ENCODE results near the gene PRICKLE4. TPM values are rescaled to one million over a fixed set of nuclear protein-coding genes. Genes with fewer than 3 reads are reported as not detected.

PRICKLE4 gene
- total RNA-seq, 1 experiment from 2014 or later = 1.6 TPM

DNA sequence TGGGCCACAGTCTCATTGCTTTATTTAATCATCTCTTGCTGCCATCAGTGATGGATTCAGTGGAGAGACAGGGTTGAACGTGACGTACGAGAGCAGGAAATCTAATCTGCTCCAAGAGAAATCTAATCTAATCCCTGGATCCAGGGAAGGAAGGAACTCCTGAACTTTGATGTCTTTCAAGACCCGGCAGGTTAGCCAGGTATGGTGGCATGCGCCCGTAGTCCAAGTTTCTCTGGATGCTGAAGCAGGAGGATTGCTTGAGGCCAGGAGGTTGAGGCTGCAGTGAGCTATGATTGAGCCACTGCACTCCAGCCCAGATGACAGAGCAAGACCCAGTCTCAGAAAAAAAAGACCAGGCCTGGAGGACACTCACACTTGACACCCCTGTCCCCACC lies 21.9 kb upstream of the PRICKLE4 start:
- no TSS peak for BruUV-seq (replicated peaks)
- ChIA-PET POLR2A (no interaction called here), CTCF (no interaction called here)
- H3K4me1 ChIP-seq (ENCODE audit: control insufficient read depth, insufficient read depth, low read length) = no peaks in the 10 kb centered on the region
- H3K36me3 ChIP-seq (ENCODE audit: control insufficient read depth, insufficient read depth, low read length) = no peaks in the 10 kb centered on the region
- in situ Hi-C loops (cut with HindIII; ENCODE audit: low pct_unique_long_range_greater_than_20kb, low sequenced_read_pairs) = no loop called here
- no peaks in the 10 kb centered on the region for H3K27me3 ChIP-seq (ENCODE audit: control insufficient read depth, insufficient read depth, low read length)
- H3K4me3 ChIP-seq (ENCODE audit: low read depth in 2 of 2, low read length in 2 of 2) = no peak overlapping the region
- H3K9me3 ChIP-seq (ENCODE audit: control insufficient read depth, insufficient read depth, low read depth, low read length) = no peaks in the 10 kb centered on the region
- intact Hi-C loops (cut with micrococcal nuclease; ENCODE audit: unreplicated experiment) = no loop called here
- ATAC-seq (no peak), DNase-seq (ENCODE audit: low read depth, low spot score) (no peak)
- no peak overlapping the region for H3K27ac ChIP-seq (ENCODE audit: low read length)
- TF ChIP-seq SIN3A (IDR thresholded peaks at IDR 0.05; ENCODE audit: borderline replicate concordance, insufficient read depth, low read depth, low read length) = no peak
- TF ChIP-seq, protein P1, sequence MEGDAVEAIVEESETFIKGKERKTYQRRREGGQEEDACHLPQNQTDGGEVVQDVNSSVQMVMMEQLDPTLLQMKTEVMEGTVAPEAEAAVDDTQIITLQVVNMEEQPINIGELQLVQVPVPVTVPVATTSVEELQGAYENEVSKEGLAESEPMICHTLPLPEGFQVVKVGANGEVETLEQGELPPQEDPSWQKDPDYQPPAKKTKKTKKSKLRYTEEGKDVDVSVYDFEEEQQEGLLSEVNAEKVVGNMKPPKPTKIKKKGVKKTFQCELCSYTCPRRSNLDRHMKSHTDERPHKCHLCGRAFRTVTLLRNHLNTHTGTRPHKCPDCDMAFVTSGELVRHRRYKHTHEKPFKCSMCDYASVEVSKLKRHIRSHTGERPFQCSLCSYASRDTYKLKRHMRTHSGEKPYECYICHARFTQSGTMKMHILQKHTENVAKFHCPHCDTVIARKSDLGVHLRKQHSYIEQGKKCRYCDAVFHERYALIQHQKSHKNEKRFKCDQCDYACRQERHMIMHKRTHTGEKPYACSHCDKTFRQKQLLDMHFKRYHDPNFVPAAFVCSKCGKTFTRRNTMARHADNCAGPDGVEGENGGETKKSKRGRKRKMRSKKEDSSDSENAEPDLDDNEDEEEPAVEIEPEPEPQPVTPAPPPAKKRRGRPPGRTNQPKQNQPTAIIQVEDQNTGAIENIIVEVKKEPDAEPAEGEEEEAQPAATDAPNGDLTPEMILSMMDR (IDR thresholded peaks at IDR 0.05) = no peak
- TF ChIP-seq POLR2AphosphoS5 (IDR thresholded peaks at IDR 0.05; ENCODE audit: low read depth, low read length) = no peak
- TF ChIP-seq TCF7L2 (IDR thresholded peaks at IDR 0.05; ENCODE audit: low read depth, low read length) = no peak
- TF ChIP-seq, protein P2, sequence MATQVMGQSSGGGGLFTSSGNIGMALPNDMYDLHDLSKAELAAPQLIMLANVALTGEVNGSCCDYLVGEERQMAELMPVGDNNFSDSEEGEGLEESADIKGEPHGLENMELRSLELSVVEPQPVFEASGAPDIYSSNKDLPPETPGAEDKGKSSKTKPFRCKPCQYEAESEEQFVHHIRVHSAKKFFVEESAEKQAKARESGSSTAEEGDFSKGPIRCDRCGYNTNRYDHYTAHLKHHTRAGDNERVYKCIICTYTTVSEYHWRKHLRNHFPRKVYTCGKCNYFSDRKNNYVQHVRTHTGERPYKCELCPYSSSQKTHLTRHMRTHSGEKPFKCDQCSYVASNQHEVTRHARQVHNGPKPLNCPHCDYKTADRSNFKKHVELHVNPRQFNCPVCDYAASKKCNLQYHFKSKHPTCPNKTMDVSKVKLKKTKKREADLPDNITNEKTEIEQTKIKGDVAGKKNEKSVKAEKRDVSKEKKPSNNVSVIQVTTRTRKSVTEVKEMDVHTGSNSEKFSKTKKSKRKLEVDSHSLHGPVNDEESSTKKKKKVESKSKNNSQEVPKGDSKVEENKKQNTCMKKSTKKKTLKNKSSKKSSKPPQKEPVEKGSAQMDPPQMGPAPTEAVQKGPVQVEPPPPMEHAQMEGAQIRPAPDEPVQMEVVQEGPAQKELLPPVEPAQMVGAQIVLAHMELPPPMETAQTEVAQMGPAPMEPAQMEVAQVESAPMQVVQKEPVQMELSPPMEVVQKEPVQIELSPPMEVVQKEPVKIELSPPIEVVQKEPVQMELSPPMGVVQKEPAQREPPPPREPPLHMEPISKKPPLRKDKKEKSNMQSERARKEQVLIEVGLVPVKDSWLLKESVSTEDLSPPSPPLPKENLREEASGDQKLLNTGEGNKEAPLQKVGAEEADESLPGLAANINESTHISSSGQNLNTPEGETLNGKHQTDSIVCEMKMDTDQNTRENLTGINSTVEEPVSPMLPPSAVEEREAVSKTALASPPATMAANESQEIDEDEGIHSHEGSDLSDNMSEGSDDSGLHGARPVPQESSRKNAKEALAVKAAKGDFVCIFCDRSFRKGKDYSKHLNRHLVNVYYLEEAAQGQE (IDR thresholded peaks at IDR 0.05; ENCODE audit: insufficient read depth in 1 of 2, low read depth in 2 of 2, low read length in 1 of 2) = no peak

GRCh38 chr6:41759106-41759904 lies 21.3 kb upstream of the PRICKLE4 start:
- Histone ChIP-seq H3K9me3 (ENCODE audit: control insufficient read depth, insufficient read depth, low read depth, low read length) (no peaks in the 10 kb centered on the region), H3K4me3 (ENCODE audit: low read depth in 2 of 2, low read length in 2 of 2) (no peak overlapping the region), H3K4me1 (ENCODE audit: control insufficient read depth, insufficient read depth, low read length) (no peaks in the 10 kb centered on the region), H3K27me3 (ENCODE audit: control insufficient read depth, insufficient read depth, low read length) (no peaks in the 10 kb centered on the region), H3K36me3 (ENCODE audit: control insufficient read depth, insufficient read depth, low read length) (no peaks in the 10 kb centered on the region), H3K27ac (ENCODE audit: low read length) (no peak overlapping the region)
- CTCF ChIA-PET = no interaction called here
- no peak for DNase-seq (ENCODE audit: low read depth, low spot score)
- in situ Hi-C loops (cut with HindIII; ENCODE audit: low pct_unique_long_range_greater_than_20kb, low sequenced_read_pairs) (no loop called here), intact Hi-C loops (cut with micrococcal nuclease; ENCODE audit: unreplicated experiment) (no loop called here)
- POLR2A ChIA-PET = no interaction called here
- ATAC-seq = 0 out of 2 replicates have a peak, but pooled peaks have one; percentile 14
- TF ChIP-seq, protein P1 (IDR thresholded peaks at IDR 0.05) = no peak
- TF ChIP-seq, protein P2 (IDR thresholded peaks at IDR 0.05; ENCODE audit: insufficient read depth in 1 of 2, low read depth in 2 of 2, low read length in 1 of 2) = no peak
- TF ChIP-seq POLR2AphosphoS5 (IDR thresholded peaks at IDR 0.05; ENCODE audit: low read depth, low read length) (no peak), TCF7L2 (IDR thresholded peaks at IDR 0.05; ENCODE audit: low read depth, low read length) (no peak), SIN3A (IDR thresholded peaks at IDR 0.05; ENCODE audit: borderline replicate concordance, insufficient read depth, low read depth, low read length) (no peak)
- no TSS peak for BruUV-seq (replicated peaks)

Data from Panc1 (cell line).